ENCODE data around the gene OLAH.

DNA sequence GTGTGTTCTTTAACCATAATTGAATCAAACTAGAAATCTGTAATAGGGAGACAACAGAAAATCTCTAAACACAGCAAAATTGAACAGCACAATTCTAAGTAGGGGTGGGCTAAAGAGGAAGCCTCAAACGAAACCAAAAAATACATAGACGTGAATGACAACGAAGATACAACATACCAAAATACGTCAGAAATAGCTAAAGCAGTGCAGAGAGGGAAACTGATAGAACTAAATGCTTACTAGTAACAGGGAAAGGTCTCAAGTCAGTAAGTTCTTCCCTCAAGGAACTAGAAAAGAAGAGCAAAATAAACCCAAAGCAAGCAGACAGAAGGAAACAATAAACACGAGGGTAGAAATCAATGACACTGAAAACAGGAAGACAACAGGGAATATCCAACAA is 72.5 kb downstream of the OLAH start:
- TF ChIP-seq CTCF (optimal IDR thresholded peaks at IDR 0.05 in 1 of 3, IDR thresholded peaks at IDR 0.05 in 1 of 3, conservative IDR thresholded peaks at IDR 0.05 in 1 of 3; ENCODE audit: extremely low read depth in 1 of 3, insufficient read depth in 2 of 3, low read length in 3 of 3), result no peak
- TF ChIP-seq EZH2 (IDR thresholded peaks at IDR 0.05; ENCODE audit: low read length), result no peak

Measured in keratinocyte (primary cell).